GM21737 (cell line): ENCODE measurements around the gene PFKFB2.

ENCODE experiments used
- ATAC-seq: cut with Tn5 transposase; IDR thresholded peaks from one replicate; pipeline ENCODE4 v1.9.1; 2021; ENCODE audit warnings: mild to moderate bottlenecking, moderate library complexity; ENCODE audit not compliant: unreplicated experiment

PFKFB2 gene

GRCh38 chr1:207088161-207088560, 35.1 kb downstream of the PFKFB2 start:
- no peak for ATAC-seq

GRCh38 chr1:207088701-207089626, 35.9 kb downstream of the PFKFB2 start, which contains the start of gene C4BPB:
Gene C4BPB, plus strand, starts transcription at chr1:207088860. Its CDS starts 672 bp downstream, at chr1:207089532.
- no peak for ATAC-seq

DNA sequence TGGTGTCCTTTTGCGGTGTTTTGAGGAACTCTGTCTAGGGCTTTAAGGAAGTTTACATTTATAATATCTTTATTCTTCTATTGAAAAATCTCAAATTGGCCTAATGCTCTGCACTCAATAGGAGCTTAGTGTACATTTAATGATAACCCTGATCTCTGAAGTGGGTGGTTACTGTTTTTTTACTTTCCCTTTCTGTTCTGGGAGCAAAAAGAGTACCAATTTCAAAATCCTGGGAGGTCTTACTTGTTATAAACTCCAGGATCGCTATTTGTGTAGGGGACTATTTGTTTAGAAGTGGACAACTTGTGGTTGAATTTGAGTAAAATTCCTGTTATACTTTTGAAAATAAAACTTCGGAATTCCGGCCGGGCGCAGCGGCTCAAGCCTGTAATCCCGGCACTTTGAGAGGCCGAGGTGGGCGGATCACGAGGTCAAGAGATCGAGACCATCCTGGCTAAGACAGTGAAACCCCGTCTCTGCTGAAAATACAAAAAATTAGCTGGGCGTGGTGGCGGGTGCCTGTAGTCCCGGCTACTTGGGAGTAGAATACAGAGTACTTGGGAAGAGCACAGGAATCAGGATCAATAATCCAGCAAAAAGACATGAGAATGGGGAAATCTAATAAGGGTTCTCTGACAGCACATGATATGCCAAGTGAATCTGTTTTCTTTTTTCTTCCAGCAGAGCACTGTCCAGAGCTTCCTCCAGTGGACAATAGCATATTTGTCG, 36.7 kb downstream of the PFKFB2 start:
- no peak for ATAC-seq

GRCh38 chr1:207091200-207091908, 38.3 kb downstream of the PFKFB2 start:
- ATAC-seq: no peak

DNA sequence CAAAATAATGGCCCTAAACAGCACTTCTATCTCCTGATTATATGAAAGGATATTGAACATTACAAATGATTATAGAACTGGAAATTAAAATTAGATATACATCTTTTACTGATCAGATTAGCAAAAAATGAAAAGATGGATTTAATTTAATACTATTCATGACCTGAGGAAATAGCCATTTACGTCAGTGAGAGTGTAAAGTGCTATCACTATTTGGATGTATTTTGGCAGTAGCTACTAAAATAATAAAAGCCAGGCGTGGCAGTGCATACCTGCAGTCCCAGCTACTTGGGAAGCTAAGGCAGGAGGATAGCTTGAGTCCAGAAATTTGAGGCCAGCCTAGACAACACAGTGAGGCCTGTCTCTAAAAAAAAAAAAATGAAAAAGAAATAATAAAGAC, 40.9 kb downstream of the PFKFB2 start:
- ATAC-seq: no peak

DNA sequence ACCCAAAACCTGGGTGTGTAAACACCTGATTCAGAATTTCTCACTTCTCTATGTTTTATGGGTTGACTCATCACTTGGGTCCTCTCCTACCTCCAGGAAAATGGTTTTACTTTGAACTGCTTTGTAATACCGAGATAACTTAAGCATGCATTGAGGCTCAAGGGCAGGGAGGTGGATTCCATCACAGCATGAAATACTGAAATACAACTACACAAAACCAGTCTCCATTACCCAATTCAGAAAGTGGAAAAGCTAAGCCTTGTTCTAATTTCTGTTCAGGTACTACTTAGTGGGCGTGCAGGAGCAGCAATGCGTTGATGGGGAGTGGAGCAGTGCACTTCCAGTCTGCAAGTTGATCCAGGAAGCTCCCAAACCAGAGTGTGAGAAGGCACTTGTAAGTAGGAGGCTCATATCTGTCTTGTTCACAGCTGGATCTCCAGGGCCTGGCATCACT, 44.8 kb downstream of the PFKFB2 start:
- no peak for ATAC-seq

DNA sequence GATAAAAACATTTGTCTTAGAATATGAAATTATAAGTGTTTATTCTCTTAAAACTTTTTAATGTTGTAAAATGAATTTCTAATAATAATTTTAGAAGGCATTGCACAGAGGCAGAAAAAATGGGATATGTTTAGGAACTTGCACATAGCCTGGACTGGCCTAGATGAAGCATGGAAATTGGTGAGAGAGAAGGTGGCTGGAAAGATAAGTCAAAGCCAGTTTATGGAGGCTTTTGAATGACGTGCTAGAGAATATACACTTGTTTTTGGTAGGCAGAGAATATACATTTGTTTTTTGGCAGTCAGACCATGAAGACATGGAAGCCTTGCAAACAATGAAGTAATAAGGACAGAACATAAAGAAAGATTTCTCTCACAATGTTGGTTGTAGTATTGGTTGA, 48.6 kb downstream of the PFKFB2 start:
- no peak for ATAC-seq

DNA sequence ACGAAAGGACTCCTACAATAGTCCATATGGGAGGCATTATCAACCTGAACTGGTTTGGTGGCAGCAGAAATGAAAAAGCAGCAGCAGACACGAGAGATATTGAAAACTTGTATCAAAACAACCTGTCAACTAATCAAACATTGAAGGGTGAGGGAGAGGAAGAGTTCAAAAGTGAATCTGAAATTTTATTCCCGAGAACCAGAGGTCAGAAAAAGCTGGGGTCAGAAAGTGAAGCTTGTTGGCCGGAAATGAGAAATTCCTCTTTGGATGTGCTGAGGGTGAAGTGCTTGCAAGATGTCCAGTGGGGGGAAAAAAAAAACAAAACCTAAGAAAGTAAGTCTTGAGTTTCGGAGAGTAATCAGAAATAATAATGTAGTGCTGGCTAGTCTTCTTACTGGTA, 49.1 kb downstream of the PFKFB2 start:
- no peak for ATAC-seq

DNA sequence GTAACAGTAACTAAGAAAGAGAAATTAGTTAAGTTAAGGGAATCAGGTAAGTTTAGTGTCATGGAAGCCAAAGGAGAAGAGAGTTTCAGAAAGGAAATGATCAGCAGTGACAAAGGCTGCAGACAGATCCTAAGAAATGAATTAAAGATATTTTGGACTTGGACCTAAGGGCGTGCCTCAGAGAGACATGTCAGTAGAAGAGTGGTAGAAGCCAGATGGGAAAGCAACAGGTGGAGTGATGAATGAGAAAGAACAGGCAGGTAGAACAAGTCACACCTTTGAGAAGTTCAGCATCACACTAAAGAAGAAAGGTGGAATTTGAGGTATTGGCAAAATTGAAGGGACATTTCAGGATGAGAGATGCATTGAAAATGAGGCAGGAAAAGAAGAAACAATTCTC, 49.6 kb downstream of the PFKFB2 start:
- no peak for ATAC-seq

GRCh38 chr1:207103892-207104373, 50.9 kb downstream of the PFKFB2 start, which contains the start of gene C4BPA:
Gene C4BPA, plus strand, starts transcription at chr1:207104233. Its CDS starts 8,793 bp downstream, at chr1:207113026.
- no peak for ATAC-seq

DNA sequence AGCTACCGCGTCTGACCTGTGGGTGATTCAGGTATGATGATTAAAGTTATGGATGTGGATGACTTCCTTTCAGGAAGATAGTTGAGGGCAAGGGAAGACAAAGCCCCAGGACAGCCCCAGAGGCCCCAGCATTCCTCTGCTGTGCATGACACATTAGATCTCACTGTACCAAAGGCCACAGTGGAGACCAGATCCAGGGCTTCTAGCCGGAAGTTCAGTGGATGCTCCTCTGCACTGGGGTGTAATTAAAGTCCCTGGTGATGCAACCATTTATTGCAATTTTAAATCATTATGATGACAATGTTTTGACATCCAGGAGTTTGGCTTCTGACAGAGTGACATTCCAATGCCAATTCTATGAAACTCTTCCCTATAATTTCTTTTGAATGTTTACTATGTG, 55.9 kb downstream of the PFKFB2 start:
- no peak for ATAC-seq

DNA sequence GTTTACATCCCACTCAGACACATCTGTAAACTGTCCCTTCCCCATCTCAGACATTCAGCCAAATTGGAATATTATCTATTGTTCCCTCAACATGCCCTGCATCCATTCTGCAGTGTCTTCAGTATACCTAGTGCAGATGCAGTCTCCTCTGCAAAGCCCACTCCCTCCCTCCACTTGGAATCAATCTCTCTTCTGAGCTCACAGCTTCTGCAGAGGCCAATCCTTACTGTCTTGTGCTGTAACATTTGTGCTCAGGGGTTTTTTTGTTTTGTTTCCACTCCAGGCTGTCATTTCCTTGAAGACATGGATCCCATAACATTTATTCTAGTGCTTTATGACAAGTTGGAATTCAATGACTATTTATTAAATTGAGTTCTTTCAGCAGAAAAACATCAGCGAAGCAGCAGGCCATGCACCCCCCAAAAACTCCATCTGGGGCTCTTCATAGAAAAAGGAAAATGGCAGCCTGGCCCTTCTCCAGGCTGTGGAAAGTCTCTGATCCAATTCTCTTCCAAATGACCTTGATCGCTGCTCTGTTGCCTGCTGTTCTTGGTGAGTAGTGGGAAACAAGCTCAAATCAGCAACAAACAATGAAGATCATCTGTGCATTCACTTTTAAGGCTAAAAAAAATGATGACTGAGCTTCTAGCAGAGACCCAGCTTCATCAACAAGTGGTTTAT, 59.7 kb downstream of the PFKFB2 start:
- no peak for ATAC-seq

- ATAC-seq: no peak
Measured at GRCh38 chr1:207115269-207115668, 62.2 kb downstream of the PFKFB2 start.

- ATAC-seq: no peak
Measured at GRCh38 chr1:207124389-207124788, 71.3 kb downstream of the PFKFB2 start.

DNA sequence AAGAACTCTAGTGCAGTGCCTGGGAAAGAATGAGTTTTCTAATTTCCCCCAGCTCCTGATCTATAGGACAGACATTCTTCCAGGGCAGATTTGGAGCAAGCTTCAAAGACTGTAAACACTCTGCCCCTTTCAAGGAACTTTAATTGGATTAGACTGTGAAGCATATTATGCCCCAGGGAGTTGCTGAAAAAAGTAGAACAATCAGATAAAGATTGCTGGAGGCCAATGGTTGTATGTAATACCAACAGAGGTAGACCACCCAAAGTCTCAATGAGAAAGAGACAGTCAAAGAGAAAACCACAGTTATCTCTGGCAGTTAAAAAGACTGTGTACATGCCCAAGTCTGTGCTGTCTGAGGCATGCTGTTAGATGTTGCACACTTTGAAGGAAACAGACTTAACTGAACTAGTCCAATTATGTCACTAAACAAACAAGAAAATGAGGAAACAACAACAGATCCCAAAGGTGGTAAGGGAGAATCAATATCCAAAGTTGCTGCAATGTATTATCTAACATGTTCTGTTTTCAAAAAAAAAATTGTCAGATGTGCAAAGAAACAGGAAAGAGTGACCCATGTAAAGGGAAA, 75.4 kb downstream of the PFKFB2 start:
- no peak for ATAC-seq

DNA sequence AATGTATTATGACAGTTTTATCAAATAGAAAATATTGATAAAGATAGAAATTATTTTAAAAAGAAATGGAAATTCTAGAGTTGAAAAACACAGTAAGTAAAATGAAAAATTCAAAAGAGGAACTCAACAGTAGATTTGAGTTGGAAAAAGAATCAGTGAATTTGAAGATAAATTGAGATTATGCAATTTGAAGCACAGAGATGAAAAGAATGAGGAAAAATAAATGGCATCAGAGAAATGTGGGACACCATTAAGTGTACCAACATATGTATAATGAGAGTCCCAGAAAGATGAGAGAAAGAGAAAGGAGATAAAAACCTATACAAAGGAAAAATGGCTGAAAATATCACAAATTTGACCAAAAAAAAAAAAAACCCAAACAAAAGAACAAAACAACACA, 76.0 kb downstream of the PFKFB2 start:
- ATAC-seq: no peak
